ENCODE measurements around the gene DRG1. TPM values are rescaled to one million over a fixed set of nuclear protein-coding genes. Genes with fewer than 3 reads are reported as not detected.

DRG1 gene
- total and polyA plus RNA-seq, 10 of the 15 experiments (the other 5 are each of a cell fraction or from before 2014, with no cell fraction given) = 59.7 to 147 (median 85.8) TPM

GRCh38 chr22:31393893-31394292 lies 5.5 kb upstream of the DRG1 start:
- Histone ChIP-seq H4K20me1 (ENCODE audit: control insufficient read depth, insufficient read depth) (no peaks in the 10 kb centered on the region), H2AFZ (ENCODE audit: control insufficient read depth, low read depth, low read length) (no peak overlapping the region), H3K79me2 (ENCODE audit: control insufficient read depth, insufficient read depth, low read length) (no peaks in the 10 kb centered on the region), H3K36me3 (ENCODE audit: control insufficient read depth in 2 of 2, insufficient read depth in 2 of 2, low read length in 1 of 2) (no peaks in the 10 kb centered on the region), H3K27me3 (replicated peaks in 1 of 2; ENCODE audit: control insufficient read depth in 2 of 2, insufficient read depth in 2 of 2, low read length in 1 of 2) (no peaks in the 10 kb centered on the region), H3K9ac (ENCODE audit: control insufficient read depth, insufficient read depth, low read length) (no peak overlapping the region), H3K9me3 (replicated peaks; ENCODE audit: control insufficient read depth, insufficient read depth, low read length) (no peaks in the 10 kb centered on the region), H3K4me3 (no peak overlapping the region), H3K27ac (ENCODE audit: control insufficient read depth, insufficient read depth) (no peak overlapping the region), H3K4me1 (ENCODE audit: control insufficient read depth, insufficient read depth, low read length) (0 out of 2 replicates have a peak, but pooled peaks cover 3% of the 10 kb centered on the region), H3K4me2 (ENCODE audit: control insufficient read depth, insufficient read depth) (no peak overlapping the region)
- ATAC-seq = no peak
- no TSS peak for BruUV-seq (replicated peaks)
- in situ Hi-C loops (cut with MboI) (no loop called here), intact Hi-C loops (cut with micrococcal nuclease; ENCODE audit: unreplicated experiment) (no loop called here)
- ChIA-PET RAD21 (ENCODE audit: unreplicated experiment) (no interaction called here), POLR2A (interaction anchor here (0.6 kb wide), 1 partner anchor 8 kb away, joined by 3 read pairs; no protein-coding TSS in a partner anchor), CTCF (interaction anchor here (0.6 kb wide), 1 partner anchor 59 kb away, joined by 3 read pairs; no protein-coding TSS in a partner anchor), SMC1A (ENCODE audit: uncharacterized antibody, unreplicated experiment) (no interaction called here)
- no peak for FAIRE-seq
- 80% methylated on average over 2 of the region's 2 CpGs for WGBS (ENCODE audit: insufficient coverage, insufficient replicate concordance, low lambda C conversion rate, missing lambda C conversion rate)
- no peak for TF ChIP-seq HSF1 (IDR thresholded peaks at IDR 0.05; ENCODE audit: low read depth, low read length)
- peak; percentile 89 for TF ChIP-seq NFYB (IDR thresholded peaks at IDR 0.05; ENCODE audit: insufficient read depth, low read depth, low read length)
- TF ChIP-seq SP1 (IDR thresholded peaks at IDR 0.05; ENCODE audit: low read depth, low read length) = peak; percentile 25
- no peak for DNase-seq (ENCODE audit: low read depth, low spot score)

- ChIA-PET POLR2A (interaction anchor here (0.6 kb wide), 1 partner anchor 8 kb away, joined by 3 read pairs; no protein-coding TSS in a partner anchor), SMC1A (ENCODE audit: uncharacterized antibody, unreplicated experiment) (no interaction called here)
- ATAC-seq = no peak
- no peak for TF ChIP-seq SIX5 (IDR thresholded peaks at IDR 0.05; ENCODE audit: low read depth, low read length, severe bottlenecking)
- TF ChIP-seq ZNF274 (IDR thresholded peaks at IDR 0.05; ENCODE audit: insufficient read depth, insufficient read length) = no peak
- no peak for TF ChIP-seq POLR2AphosphoS5 (IDR thresholded peaks at IDR 0.05; ENCODE audit: low read length)
- no peak for TF ChIP-seq WRNIP1 (IDR thresholded peaks at IDR 0.05; ENCODE audit: borderline replicate concordance, low read depth, low read length)
- TF ChIP-seq ZNF592 (IDR thresholded peaks at IDR 0.05) = no peak
- no peak for TF ChIP-seq NKRF (conservative IDR thresholded peaks at IDR 0.05)
- no peak for TF ChIP-seq RAD21 (IDR thresholded peaks at IDR 0.05; ENCODE audit: insufficient read depth, low read depth, low read length)
Observed at GRCh38 chr22:31394326-31394725, 5.1 kb upstream of the DRG1 start.

More at GRCh38 chr22:31394326-31394725, 5.1 kb upstream of the DRG1 start:
- Histone ChIP-seq H3K27ac (ENCODE audit: control insufficient read depth, insufficient read depth) (no peak overlapping the region), H3K36me3 (ENCODE audit: control insufficient read depth in 2 of 2, insufficient read depth in 2 of 2, low read length in 1 of 2) (no peaks in the 10 kb centered on the region), H3K27me3 (replicated peaks in 1 of 2; ENCODE audit: control insufficient read depth in 2 of 2, insufficient read depth in 2 of 2, low read length in 1 of 2) (no peaks in the 10 kb centered on the region), H4K20me1 (ENCODE audit: control insufficient read depth, insufficient read depth) (no peaks in the 10 kb centered on the region), H3K4me1 (ENCODE audit: control insufficient read depth, insufficient read depth, low read length) (0 out of 2 replicates have a peak, but pooled peaks cover 3% of the 10 kb centered on the region), H3K79me2 (ENCODE audit: control insufficient read depth, insufficient read depth, low read length) (peaks cover 3% of the 10 kb centered on the region), H3K9me3 (replicated peaks; ENCODE audit: control insufficient read depth, insufficient read depth, low read length) (no peaks in the 10 kb centered on the region), H3K4me2 (ENCODE audit: control insufficient read depth, insufficient read depth) (no peak overlapping the region), H2AFZ (ENCODE audit: control insufficient read depth, low read depth, low read length) (no peak overlapping the region), H3K9ac (ENCODE audit: control insufficient read depth, insufficient read depth, low read length) (no peak overlapping the region), H3K4me3 (no peak overlapping the region)
- ChIA-PET CTCF (interaction anchor here (0.5 to 0.6 kb wide), 2 partner anchors 15 to 58 kb away, joined by 3 read pairs; no protein-coding TSS in a partner anchor), RAD21 (ENCODE audit: unreplicated experiment) (no interaction called here)
- FAIRE-seq = no peak
- intact Hi-C loops (cut with micrococcal nuclease; ENCODE audit: unreplicated experiment) (no loop called here), in situ Hi-C loops (cut with MboI) (no loop called here)
- WGBS (ENCODE audit: insufficient coverage, insufficient replicate concordance, low lambda C conversion rate, missing lambda C conversion rate) = 55% methylated on average over 3 of the region's 3 CpGs
- BruUV-seq (replicated peaks) = no TSS peak
- no peak for DNase-seq (ENCODE audit: low read depth, low spot score)
